Lung (tissue), 12 donors: ENCODE measurements around the gene PALM3. TPM values are rescaled to one million over a fixed set of nuclear protein-coding genes. Genes with fewer than 3 reads are reported as not detected.
A peak's percentile ranks its signal among the peaks of the same experiment; 100 is the strongest.

ENCODE experiments used
- ATAC-seq: fragments of 200-7000 bp; cut with Tn5 transposase; one replicate; pipeline ENCODE4 v1.9.1; 2020; ENCODE audit warnings: moderate number of reproducible peaks; ENCODE audit not compliant: insufficient read depth, low FRiP score
- DNase-seq, 3 donors: peaks; one replicate each; pipeline ENCODE4 v3.0.0-alpha.2; 2013 to 2017
- H3K27ac ChIP-seq, 2 donors: one replicate each; pipeline ENCODE4 v1.5.1; 2013; ENCODE audit warnings: mild to moderate bottlenecking in 2 of 2, moderate library complexity in 2 of 2, control low read depth in 1 of 2, inconsistent platforms in 1 of 2, low read depth in 1 of 2, low read length in 1 of 2
- H3K27me3 ChIP-seq, 3 donors: one replicate each; pipeline ENCODE4 v1.5.1; 2013; ENCODE audit warnings: low read length in 2 of 3; ENCODE audit not compliant: control insufficient read depth in 3 of 3, insufficient read depth in 3 of 3
- H3K36me3 ChIP-seq, 4 donors: one replicate each; pipeline ENCODE4 v1.5.1; 2013; ENCODE audit warnings: low read length in 4 of 4, mild to moderate bottlenecking in 1 of 4, moderate library complexity in 1 of 4; ENCODE audit not compliant: control insufficient read depth in 4 of 4, insufficient read depth in 4 of 4
- H3K4me1 ChIP-seq, 5 donors: one replicate each; pipeline ENCODE4 v1.5.1; 2013; ENCODE audit warnings: low read length in 5 of 5, mild to moderate bottlenecking in 2 of 5, moderate library complexity in 1 of 5; ENCODE audit not compliant: control insufficient read depth in 5 of 5, insufficient read depth in 5 of 5
- H3K4me3 ChIP-seq: one replicate; pipeline ENCODE4 v1.5.1; 2013; ENCODE audit warnings: mild to moderate bottlenecking, control low read depth, moderate library complexity
- H3K9ac ChIP-seq, 2 donors: one replicate each; pipeline ENCODE4 v1.5.1; 2013; ENCODE audit warnings: low read length in 2 of 2, control low read depth in 1 of 2; ENCODE audit not compliant: insufficient read depth in 1 of 2
- H3K9me3 ChIP-seq, 4 donors: one replicate each; pipeline ENCODE4 v1.5.1; 2013; ENCODE audit warnings: low read length in 3 of 4, mild to moderate bottlenecking in 1 of 4, moderate library complexity in 1 of 4; ENCODE audit not compliant: control insufficient read depth in 4 of 4, insufficient read depth in 3 of 4
- CTCF ChIP-seq: IDR thresholded peaks from 2 replicates; pipeline ENCODE4 v1.5.1; 2012; ENCODE audit warnings: mild to moderate bottlenecking; ENCODE audit errors: control extremely low read depth, extremely low read depth
- whole genome bisulfite sequencing, 2 donors: extraction: QIAGEN DNeasy Blood & Tissue Kit; methylation state at CpG; one replicate each; pipeline ENCODE4 v1.1.7; 2013; 5-methylcytosine and 5-hydroxymethylcytosine counted together
- polyA plus RNA-seq, 2 donors: library from polyadenylated mRNA; stranded (reverse); fragments of 200-250 nt; gene quantifications; one replicate each; pipeline ENCODE4 v1.2.1, GENCODE V29; 2013
- total RNA-seq, 2 donors: library from RNA; depleted of rRNA in 1 of 2; stranded (reverse); fragments of >200 nt in 1 of 2; gene quantifications; one replicate each; pipeline ENCODE4 v1.2.1, GENCODE V29; 2014 to 2021
- donor health status: control.
- donor health status: control.
- donor health status: Bipolar disorder and iron deficiency.
- donor health status: healthy.
- donor health status: DM: yes; HTN: yes; CAD: no.

Gene PALM3
- total and polyA plus RNA-seq, 4 donors, result 0.71 to 20.6 (median 8.4) TPM

DNA sequence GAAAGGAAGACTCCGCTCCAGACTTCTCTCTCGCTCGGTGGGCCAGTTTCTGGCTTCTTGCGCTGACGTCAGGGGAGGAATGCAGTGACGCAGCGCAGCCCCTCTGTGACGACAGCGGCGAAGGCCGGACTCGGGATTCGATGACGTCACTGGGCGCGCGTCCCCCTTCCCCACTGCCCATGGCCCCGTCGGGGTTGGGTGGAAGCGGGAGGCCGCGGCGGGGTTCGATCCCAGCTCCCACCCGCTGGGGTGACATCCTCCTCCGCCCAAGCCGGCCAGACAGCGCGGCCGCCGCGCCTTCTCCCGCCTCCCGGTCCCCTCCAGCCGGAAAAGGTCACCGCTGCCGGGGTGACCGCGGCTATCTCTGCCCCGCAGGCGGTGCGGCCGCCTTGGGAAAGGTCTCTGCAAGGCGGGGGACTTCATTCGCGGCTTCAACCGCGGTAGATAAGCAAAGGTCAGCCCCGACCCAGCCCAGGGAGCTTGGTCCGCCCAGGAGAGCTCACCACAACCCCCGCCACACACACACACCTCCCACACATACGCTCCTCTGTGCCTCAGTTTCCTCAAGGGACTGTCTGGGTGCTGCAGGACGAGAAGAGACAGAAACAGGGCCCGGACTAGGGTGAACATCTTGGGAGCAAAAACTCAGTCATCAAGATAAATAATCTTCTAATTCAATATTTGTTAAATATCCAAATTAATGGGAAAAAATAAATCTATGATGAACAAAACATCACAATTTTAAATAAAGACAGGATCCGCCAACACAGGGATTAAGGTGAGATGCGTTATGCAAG is 54.9 kb downstream of the PALM3 start:
- ATAC-seq (peak; percentile 7), DNase-seq (no peak)
- WGBS, 2 donors, result 5% methylated on average over 56 of the region's 56 CpGs
- Histone ChIP-seq H3K4me3 (peak overlapping the region; percentile 78), H3K9me3 (no peaks in the 10 kb centered on the region), H3K36me3 (no peaks in the 10 kb centered on the region), H3K27me3 (no peaks in the 10 kb centered on the region), H3K9ac (peak overlapping the region; percentile 84 to 95), H3K27ac (peak overlapping the region; percentile 96 to 100), H3K4me1 (peaks cover 0 to 4% (median 3%) of the 10 kb centered on the region in 5 donors)
- no peak for TF ChIP-seq CTCF

DNA sequence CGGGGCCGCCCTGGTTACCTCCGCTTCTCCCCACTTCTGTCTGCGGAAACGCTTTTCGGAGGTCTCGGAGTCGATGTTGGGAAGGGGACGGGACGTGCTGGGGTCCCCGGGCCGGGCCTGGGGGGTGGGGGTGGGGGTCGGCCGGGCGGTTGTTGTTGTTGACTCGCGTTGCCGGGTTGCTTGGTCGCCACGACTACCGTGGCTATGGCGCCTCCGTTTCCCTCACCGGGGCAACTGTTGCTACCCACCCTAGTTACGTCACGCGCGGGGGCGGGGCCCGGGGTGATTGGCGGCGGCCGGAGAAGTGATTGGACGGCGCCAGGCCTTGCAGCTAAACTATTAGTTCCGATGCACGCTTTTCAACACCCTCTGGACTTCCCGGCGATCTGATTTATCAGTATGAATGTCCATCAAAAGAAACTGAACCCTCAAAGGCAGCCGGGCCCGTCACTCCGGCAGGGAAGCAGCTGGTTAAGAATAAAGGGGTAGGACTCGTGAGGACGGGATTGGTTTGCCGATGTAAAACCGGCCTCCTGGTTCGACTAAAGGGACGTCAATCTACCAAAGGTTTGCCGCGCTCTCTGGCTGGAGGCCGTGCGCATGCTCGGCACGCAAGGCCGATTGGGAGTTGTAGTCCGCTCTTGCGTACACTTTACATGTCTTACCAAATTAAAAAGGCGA is 55.7 kb downstream of the PALM3 start, which contains the start of gene RFX1:
RFX1 (minus strand) TSS at position 236 of the 681 bp plus-strand sequence. CDS start 12,477 bp downstream, outside the sequence.
- TF ChIP-seq CTCF, result no peak
- H3K9ac ChIP-seq, result peak within 1 kb of the TSS; percentile 84 to 95
- DNase-seq (peak; percentile 100), ATAC-seq (peak; percentile 83)
- no peaks in the 10 kb centered on the region for H3K9me3 ChIP-seq
- H3K4me3 ChIP-seq, result peak within 1 kb of the TSS; percentile 78
- 0 to 1% methylated on average over 54 to 58 of the region's 58 CpGs for WGBS, 2 donors
- no peaks in the 10 kb centered on the region for H3K36me3 ChIP-seq
- H3K27ac ChIP-seq, result peak within 1 kb of the TSS; percentile 96 to 100
- no peaks in the 10 kb centered on the region for H3K27me3 ChIP-seq
- peaks cover 0 to 5% (median 3%) of the 10 kb centered on the region in 5 donors for H3K4me1 ChIP-seq

- H3K36me3 ChIP-seq, result no peaks in the 10 kb centered on the region
- peak overlapping the region; percentile 94 to 97 for H3K27ac ChIP-seq
- TF ChIP-seq CTCF, result no peak
- ATAC-seq, result peak; percentile 66
- H3K9ac ChIP-seq, result peak overlapping the region; percentile 15 to 49
- H3K9me3 ChIP-seq, result no peaks in the 10 kb centered on the region
- H3K27me3 ChIP-seq, result no peaks in the 10 kb centered on the region
- peak; percentile 91 to 95 (median 92) for DNase-seq
- peaks cover 0 to 5% (median 3%) of the 10 kb centered on the region in 5 donors for H3K4me1 ChIP-seq
- H3K4me3 ChIP-seq, result peak overlapping the region; percentile 31
- 3 to 4% methylated on average over 34 to 50 of the region's 50 CpGs for WGBS, 2 donors
Measured at GRCh38 chr19:14005349-14006084, 56.4 kb downstream of the PALM3 start.
